Activated CD4-positive, CD25-positive, alpha-beta regulatory T cell (primary cell): ENCODE data around the gene ADD1.
"Not testable (repeated sequence)": the region's sequence is repeated elsewhere in the genome, so short reads cannot be mapped to it uniquely, and the experiment has no call there.

Experiments used
- DNase-seq, 4 experiments: peaks; one replicate each; lab custom pipeline; 2025; lab: John Stamatoyannopoulos, UW

The ADD1 gene

DNA sequence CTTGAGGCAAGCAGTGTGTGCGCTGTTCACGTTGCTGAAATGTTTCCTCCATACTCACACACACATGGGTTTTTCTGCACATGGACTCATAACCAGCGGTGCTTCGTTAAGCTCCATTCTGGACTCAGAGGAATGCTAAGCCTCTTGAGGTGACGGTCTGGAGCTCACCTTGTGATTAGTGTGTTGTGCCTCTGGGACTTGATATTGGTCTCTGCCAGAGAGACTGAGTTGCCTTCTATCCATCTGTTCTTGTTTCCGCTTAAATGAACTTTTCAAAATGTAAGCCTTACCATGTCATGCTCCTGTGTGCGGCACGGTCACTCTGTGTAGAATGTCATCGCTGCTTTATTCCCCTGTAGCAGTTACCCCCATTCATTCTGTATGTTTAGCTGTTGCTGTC is 42.5 kb downstream of the ADD1 start:
- no peak for DNase-seq

DNA sequence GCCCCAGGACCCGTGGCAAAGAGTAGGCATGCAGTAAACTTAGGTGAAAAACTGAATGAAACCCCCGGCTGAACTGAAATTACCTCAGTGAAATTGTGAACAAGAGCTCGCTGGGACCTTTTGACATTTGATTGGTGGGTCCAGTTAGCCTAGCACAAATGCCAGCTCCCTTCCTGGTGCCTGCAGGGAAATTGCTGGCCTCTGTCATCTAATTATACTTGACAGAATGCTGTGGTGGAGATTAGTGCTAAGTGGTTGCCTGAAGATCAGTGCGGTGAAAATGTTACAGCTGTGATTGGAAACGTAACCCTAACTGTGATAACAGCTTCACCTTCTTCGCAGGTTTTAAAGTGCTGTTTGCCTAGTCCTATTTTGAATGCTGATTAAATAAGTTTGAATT is 43.0 kb downstream of the ADD1 start:
- no peak for DNase-seq

DNA sequence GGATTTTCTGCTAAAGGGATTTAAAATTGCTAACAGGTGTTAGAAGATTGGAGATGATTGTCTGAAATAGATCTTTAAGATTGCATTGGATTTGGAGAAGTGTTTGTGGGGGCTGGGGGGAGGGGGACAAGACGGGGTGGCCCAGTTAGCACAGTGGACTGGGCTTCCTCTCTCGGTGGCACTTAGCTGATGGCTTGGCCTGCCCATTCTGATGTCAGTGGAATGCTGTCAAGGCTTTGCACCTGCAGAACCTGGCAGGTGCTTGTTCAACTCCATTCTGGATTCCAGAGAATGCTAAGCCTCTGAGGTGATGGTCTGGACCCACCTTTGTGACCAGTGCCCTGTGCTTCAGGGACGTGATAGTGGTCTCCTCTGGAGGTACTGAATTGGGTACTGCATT is 43.7 kb downstream of the ADD1 start:
- no peak for DNase-seq

DNA sequence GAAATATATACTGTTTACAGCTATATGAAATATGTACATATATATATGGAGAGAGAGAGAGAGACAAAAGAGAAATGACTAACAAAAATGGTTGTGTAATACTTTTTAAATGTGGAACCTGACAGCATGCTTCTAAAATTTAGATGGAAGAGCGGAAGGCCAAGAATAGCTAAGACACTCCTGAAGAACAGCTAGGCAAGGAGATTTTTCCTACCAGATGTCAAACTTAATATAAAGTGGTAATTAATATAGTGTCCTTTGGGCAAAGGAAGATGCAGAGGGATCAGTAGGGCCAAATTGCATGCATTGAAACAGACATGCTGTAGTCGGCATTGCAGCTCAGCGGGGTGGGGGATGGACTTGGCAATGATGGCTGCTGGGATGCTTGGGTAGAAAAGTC is 45.2 kb downstream of the ADD1 start:
- DNase-seq: no peak

DNA sequence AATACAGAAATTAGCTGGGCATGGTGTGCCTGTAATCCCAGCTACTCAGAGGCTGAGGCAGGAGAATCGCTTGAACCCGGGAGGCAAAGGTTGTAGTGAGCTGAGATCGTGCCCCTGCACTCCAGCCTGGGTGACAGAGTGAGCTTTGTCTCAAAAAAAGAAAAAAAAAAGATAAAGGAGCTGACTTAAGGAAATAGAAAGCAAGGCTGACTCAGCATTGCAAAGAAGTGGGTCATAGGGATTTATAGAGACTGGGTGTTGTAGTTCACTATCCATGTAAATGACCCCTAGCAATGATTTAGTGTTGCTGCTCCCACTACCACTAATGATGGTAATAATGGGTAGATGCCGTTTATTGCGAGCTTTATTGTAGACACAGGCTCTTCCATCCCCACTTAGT is 47.6 kb downstream of the ADD1 start:
- DNase-seq: no peak

DNA sequence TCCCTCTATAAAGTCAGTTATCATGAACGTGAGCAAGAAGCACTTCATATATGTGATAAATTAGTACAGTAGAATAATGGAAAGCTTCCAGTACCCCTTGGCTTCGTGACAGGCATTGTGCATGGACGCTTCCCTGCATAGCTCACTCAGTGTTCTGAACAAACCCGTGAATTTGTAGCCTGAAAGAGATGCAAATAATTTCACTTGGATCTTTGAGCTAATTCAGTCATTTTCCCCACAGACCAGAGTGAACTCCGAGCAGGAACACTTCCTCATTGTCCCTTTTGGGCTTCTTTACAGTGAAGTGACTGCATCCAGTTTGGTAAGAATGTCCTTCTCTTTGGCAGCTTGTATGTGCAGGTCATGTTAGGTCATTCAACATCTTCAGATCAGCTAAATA is 50.1 kb downstream of the ADD1 start:
- no peak for DNase-seq

DNA sequence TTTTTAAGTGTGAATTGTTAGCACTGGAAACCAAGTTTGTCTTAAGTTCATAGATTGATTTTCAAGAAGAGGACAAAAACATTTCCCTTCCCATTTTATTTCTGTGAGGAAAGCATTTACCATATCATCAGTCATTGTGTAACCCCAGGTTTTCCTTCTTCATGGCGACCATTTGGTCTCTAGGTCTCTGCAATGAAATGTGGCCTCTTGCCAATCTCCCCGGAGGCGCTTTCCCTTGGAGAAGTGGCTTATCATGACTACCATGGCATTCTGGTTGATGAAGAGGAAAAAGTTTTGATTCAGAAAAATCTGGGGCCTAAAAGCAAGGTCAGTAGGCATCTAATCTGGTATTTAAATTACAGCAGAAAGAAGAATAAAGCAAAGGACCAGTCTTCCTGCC is 54.4 kb downstream of the ADD1 start:
- no peak for DNase-seq

DNA sequence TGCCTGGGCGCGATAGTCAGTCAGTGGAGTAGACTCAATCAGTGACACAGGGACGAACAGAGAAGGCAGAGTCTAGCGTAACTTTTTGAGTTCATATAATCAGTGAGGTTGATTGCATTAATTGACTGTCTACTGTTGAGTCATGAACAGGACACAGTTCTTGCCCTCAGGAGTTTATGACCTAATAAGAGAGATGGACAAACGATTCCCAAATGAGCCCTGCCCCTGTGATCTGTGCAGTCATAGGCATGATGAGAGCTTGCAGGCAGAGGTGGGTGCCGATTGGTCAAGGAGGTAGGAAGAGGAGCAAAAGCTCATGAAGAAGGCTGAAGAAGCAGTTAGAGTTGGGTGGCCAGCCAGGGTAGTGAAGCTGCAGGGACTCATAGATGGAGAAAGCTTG is 57.1 kb downstream of the ADD1 start:
- DNase-seq: no peak

DNA sequence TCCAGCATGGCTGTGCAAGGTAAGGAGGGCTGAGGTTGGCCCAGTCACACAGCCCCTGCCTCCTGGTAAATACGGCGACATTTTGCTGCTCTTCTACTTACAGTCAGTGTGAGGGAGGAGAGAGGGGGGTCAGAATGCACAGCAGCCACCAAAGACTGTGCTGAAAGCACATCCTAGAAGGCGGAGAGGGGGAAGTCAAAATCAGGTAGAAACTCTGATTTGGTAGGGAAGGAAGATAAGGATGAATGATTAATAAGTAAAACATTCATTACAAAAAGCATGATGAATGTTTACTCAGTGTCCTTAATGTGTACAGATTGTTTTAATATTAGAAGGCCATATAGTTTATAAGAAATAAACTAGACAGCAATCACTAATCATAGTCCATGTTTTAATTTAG is 57.5 kb downstream of the ADD1 start:
- DNase-seq: no peak

DNA sequence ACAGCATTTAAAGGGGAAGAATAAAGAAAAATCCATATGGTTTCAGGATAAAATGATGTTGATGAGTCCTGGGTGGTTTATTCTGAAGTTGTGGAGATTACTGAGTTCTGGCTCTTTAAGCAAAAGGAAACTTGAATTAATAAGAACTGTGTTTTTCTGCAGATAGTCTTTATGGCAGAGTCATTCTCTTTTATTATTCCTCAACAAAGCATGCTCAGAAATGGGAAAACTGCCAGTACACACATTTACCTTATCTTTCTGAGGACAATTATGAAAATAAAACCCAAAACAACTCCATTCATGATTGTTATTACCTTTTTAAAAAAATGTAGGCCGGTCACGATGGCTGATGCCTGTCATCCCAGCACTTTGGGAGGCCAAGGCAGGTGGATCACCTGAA is 58.5 kb downstream of the ADD1 start:
- no peak for DNase-seq

DNA sequence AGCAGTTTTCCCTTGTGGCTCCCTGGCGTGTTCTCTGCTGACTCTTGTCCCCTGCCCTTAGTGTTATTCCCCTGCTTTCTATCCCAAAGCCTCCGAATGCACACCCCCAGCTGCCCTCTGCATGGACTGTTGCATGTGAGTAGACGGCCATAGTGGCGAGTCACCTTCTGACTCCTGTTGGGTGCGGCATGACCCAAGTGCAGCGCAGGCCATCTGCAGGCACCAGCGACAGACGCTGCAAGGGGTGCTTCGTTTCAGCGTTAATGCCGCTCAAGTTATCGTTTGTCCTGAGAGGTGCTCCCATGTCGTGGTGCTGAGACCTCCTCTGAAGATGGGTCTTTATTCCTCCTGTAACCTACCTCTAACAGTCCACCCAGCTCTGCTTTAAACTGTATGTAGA is 61.9 kb downstream of the ADD1 start:
- DNase-seq: no peak

DNA sequence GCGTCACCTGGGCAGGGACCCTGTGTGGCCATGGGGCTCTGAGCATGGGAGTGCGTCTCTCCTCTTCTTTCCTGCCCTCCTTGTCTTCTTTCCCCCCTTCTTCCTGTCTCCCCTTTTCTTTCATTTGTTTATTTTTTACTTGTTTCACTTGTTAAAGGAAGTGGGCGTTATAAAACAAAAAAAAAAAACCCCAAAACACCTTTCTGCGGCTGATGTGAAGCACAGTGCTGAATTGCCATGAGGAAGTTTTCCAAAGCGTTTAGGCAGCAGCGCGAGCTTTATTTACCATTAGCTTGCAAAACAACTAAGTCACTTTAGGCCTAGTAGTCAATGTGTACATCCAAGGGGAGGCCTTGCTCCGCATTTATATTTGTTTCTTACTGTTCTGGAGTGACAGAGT is 62.6 kb downstream of the ADD1 start:
- DNase-seq: no peak

DNA sequence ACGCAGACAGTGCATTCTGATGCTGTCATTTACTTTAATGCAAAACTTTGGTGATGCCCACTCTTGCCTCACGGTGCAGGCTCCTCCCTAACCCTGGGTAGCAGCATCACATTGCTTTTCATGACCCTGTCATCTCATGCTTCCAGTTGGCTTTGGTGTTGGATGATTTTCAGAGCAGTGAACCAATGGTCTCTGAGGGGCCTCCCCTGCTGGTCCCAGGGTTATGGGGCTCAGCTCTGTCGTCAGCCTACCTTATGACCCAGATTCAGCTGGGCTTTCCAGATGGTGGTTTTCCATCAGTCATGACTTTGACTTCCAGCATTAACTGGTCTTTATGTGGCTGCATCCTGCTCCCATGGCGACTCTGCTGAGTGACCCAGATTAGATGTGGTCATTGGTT is 63.6 kb downstream of the ADD1 start:
- no peak for DNase-seq

DNA sequence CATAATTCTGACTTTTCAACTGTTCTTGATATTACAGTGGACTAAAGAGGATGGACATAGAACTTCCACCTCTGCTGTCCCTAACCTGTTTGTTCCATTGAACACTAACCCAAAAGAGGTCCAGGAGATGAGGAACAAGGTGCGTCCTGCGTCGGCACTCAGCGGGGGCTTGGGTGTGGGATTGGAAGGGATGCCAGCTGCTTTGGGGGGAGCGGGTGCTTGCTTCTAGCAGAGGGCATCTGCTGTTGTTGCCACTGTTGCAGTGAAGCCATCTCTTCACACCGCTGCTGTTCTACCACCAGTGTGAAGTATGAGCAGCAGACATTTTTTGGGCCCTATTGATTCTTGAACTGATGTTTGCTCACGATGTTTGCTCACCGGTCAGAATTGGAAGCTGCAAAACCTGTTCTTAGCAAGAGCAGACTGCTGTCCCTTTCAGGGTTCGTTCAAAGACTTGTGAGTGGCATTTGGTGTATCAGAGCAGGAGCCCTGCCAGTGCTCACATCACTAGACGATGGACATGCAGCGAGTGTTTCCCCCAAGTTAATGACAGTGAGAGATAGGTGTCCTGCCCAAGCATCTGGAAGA is 64.2 kb downstream of the ADD1 start:
- DNase-seq: no peak

DNA sequence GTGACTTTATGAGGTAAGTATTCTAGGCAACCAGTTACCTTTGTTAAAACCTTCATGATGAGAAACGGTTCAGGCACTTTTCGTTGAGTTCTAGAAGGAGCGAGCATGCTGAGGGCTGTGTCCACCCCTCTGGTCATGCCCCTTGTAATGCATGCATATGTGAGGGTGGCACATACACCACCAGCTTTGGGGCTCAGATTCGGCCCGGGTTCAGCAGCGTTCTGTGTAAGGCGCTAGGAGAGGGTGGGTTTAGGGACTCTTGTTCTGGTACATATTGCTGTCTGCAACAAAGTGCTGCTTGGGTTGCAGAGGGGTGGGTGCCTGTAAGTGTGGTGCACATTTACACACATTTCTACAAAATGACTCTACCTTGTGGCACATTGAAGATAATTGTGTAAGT is 65.0 kb downstream of the ADD1 start:
- no peak for DNase-seq

DNA sequence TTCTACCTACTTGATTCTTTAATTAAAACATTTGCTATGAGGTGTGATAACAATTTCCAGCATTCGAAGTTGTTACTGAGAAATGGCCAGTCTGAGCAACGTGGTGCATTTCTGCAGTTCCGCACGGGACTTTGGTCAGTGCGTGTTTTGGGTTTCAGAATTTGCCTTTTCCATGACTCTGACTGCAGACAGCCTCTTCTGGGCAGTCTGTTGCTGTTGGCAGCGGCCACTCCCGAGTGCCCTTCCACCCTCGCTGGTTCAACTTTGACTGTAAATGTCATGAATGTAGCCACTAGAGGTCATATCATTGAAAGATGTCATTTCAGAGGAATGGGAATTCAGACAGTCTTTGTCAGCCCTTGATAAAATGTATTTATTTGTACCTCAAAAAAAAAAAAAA is 65.9 kb downstream of the ADD1 start:
- DNase-seq: no peak

DNA sequence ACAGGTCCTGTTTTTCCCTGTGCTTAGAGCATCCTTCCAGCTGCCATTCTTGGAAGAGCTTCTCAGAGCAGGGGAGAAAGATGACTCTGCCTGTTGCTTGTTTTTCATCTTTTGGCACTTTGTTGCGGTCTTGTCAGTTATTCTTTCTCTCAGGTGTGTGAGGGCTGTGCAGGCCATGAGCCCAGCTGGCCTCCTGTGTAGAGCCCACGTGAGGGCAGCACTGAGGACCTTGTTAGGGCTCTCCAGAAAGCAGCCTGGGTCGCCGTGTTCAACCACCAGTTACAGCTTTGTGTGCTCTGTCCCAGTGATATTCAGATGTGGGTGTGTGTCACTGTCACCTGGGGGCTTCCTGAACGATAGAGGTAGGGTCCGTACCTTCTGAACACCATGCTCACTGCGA is 66.8 kb downstream of the ADD1 start:
- DNase-seq: no peak

DNA sequence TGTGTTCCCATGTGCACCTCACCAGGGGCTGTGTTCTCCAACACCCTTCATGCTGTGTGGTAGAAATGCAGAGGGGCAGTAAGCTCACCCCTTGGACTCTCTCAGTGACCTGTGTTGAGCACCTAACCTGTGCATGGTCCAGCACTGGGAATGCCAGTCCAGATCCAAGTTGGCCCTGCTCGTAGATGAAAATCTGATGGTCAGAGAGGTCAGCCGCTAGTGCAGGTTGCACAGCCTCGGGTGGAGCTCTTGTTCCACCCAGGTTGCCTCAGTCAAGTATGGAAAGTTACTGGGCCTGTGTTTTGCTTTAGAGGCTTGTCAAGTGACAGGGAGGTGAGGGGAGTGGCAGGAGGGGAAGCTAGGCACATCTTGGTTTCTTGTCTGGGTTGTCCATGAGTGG is 68.2 kb downstream of the ADD1 start:
- no peak for DNase-seq

DNA sequence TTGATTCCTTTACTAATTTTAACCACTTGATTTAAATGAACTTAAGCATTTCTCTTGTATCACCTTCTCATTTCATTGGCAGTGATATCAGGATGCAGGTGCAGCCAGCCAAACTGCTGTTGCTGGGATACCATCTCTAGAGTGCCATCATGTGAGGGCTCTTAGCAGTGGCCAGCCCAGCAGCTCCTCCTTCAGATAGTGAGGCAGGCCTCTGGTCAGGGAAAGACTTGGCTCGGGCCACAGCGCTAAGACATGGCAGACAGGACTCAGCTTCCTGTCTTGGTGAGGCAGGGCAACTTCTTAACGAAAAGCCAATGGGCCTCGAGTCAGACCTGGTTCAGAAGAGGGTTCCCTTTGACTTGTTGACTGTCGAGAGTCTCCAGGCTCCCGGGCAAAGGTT is 69.5 kb downstream of the ADD1 start:
- DNase-seq: no peak

DNA sequence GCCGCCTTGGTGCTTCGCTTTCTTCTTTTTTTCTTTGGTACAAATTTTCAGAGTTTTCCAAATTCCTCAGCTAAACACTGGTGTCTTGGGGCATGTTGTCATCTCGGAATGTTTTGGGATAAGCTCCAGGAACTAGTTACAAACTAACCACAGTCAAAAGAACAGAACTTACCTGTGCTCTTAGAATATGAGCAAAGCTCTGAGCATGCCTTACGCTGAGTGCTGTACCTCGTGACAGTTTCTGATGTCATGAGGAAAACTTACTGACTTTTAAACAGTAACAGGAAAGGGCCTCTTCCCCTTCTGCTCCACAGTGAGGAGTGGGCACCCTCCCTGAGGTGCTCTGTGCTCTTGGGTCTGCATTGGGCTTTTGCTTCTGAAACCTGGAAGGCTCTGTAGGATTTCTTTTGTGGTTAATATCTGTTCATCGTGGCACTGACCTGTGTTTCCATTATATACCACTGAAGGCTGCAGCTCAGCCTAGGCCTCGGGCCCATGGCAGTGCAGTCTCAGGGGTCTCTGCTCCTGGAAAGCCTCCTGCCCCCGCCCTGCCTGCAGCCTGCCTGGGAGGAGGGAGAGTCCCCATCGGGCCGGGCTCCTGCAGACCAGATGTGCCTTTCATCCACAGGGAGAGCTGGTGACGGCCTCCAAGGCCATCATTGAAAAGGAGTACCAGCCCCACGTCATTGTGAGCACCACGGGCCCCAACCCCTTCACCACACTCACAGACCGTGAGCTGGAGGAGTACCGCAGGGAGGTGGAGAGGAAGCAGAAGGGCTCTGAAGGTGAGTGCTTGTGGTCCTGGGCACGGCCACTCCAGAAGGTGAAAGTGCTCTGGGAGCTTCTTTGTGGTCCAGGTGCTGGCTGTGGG is 70.8 kb downstream of the ADD1 start:
- no peak for DNase-seq

DNA sequence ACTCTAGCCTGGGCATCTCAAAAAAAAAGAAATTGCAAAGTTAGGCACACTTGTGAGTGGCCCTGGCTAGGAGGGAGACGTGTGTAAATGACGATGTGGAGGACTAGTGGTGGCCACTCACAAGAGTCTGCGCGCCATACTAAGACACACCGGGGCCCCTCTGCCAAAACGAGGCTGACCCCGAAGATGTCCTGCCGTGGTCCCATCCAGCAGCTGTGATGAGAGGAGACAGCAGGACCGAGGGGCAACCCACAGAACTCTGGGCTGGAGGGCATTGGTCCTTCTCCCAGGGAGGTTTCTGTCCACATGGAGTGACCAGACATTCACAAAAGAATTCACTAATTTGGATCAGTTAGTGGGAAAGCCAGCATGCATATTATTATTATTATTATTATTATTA is 72.1 kb downstream of the ADD1 start:
- no peak for DNase-seq

DNA sequence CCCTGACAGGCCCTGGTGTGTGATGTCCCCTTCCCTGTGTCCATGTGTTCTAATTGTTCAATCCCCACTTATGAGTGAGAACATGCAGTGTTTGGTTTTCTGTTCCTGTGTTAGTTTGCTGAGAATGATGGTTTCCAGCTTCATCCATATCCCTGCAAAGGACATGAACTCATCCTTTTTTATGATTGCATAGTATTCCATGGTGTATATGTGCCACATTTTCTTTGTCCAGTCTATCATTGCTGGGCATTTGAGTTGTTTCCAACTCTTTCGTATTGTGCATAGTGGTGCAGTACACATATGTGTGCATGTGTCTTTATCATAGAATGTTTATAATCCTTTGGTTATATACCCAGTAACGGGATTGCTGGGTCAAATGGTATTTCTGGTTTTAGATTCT is 73.1 kb downstream of the ADD1 start:
- DNase-seq: not testable (repeated sequence)

DNA sequence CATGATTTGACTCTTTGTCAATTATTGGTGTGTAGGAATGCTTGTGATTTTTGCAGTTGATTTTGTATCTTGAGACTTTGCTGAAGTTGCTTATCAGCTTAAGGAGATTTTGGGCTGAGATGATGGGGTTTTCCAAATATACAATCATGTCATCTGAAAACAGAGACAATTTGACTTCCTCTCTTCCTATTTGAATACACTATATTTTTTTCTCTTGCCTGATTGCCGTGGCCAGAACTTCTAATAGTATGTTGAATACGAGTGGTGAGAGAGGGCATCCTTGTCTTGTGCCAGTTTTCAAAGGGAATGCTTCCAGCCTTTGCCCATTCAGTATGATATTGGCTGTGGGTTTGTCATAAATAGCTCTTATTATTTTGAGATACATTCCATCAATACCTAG is 74.7 kb downstream of the ADD1 start:
- DNase-seq: not testable (repeated sequence)

DNA sequence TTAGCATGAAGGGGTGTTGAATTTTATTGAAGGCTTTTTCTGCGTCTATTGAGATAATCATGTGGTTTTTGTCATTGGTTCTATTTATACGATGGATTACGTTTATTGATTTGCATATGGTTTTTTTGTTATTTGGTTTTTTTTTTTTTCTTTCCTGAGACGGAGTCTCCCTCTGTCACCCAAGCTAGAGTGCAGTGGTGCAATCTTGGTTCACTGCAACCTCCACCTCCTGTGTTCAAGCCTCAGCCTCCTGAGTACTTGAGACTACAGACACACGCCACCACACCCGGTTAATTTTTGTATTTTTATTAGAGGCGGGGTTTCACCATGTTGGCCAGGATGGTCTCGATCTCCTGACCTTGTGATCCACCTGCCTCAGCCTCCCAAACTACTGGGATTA is 75.1 kb downstream of the ADD1 start:
- not testable (repeated sequence) for DNase-seq
